Urinary bladder (tissue), 4 donors: Measurements from ENCODE around the gene KRCC1. TPM values are rescaled to one million over a fixed set of nuclear protein-coding genes. Genes with fewer than 3 reads are reported as not detected.

Source experiments
- DNase-seq: peaks from one replicate; pipeline ENCODE4 v3.0.0-alpha.2; 2015; ENCODE audit errors: extremely low spot score
- H3K27ac ChIP-seq: one replicate; pipeline ENCODE4 v1.5.1; 2013; ENCODE audit warnings: low read depth, mild to moderate bottlenecking, moderate library complexity
- H3K36me3 ChIP-seq: one replicate; pipeline ENCODE4 v1.6.1; 2013; ENCODE audit warnings: mild to moderate bottlenecking, moderate library complexity; ENCODE audit not compliant: insufficient read depth
- H3K4me1 ChIP-seq: one replicate; pipeline ENCODE4 v1.6.1; 2013; ENCODE audit warnings: mild to moderate bottlenecking, moderate library complexity; ENCODE audit not compliant: insufficient read depth
- H3K4me3 ChIP-seq: one replicate; pipeline ENCODE4 v1.5.1; 2013; ENCODE audit warnings: low read depth, low read length
- WGBS: extraction: QIAGEN DNeasy Blood & Tissue Kit; methylation state at CpG from one replicate; pipeline ENCODE4 v1.1.7; 2013; 5-methylcytosine and 5-hydroxymethylcytosine counted together
- polyA plus RNA-seq: library from polyadenylated mRNA; stranded (reverse); fragments of 200-250 nt; gene quantifications from one replicate; pipeline ENCODE4 v1.2.3, GENCODE V29; 2013
- total RNA-seq: library from RNA; depleted of rRNA; stranded (reverse); fragments of >200 nt; gene quantifications from one replicate; pipeline ENCODE4 v1.2.3, GENCODE V29; 2014
- donor health status: healthy with polysubstance abuse.
- donor health status: healthy.

KRCC1 gene
- total and polyA plus RNA-seq, 2 donors = 28.0 to 35.3 TPM

GRCh38 chr2:88087073-88087472, 31.5 kb upstream of the KRCC1 start:
- H3K4me3 ChIP-seq = no peak overlapping the region
- DNase-seq = no peak
- WGBS = 90% methylated on average over 2 of the region's 2 CpGs
- H3K36me3 ChIP-seq = no peaks in the 10 kb centered on the region
- H3K4me1 ChIP-seq = no peaks in the 10 kb centered on the region
- H3K27ac ChIP-seq = no peak overlapping the region

- H3K4me3 ChIP-seq = no peak overlapping the region
- H3K36me3 ChIP-seq = no peaks in the 10 kb centered on the region
- H3K27ac ChIP-seq = no peak overlapping the region
- DNase-seq = no peak
- H3K4me1 ChIP-seq = no peaks in the 10 kb centered on the region
- 79% methylated on average over 9 of the region's 9 CpGs for WGBS
These were observed 30.8 kb upstream of the KRCC1 start for GRCh38 chr2:88086401-88086800.

- WGBS = 79% methylated on average over 5 of the region's 5 CpGs
- no peaks in the 10 kb centered on the region for H3K4me1 ChIP-seq
- H3K4me3 ChIP-seq = no peak overlapping the region
- H3K27ac ChIP-seq = no peak overlapping the region
- H3K36me3 ChIP-seq = no peaks in the 10 kb centered on the region
- DNase-seq = no peak
These were observed 30.0 kb upstream of the KRCC1 start for GRCh38 chr2:88085602-88086001.

GRCh38 chr2:88085099-88085498, 29.5 kb upstream of the KRCC1 start:
- 94% methylated on average over 2 of the region's 2 CpGs for WGBS
- Histone ChIP-seq H3K4me3 (no peak overlapping the region), H3K4me1 (no peaks in the 10 kb centered on the region), H3K36me3 (no peaks in the 10 kb centered on the region), H3K27ac (no peak overlapping the region)
- no peak for DNase-seq

GRCh38 chr2:88082781-88083180, 27.2 kb upstream of the KRCC1 start:
- no peak for DNase-seq
- no peaks in the 10 kb centered on the region for H3K36me3 ChIP-seq
- no peak overlapping the region for H3K4me3 ChIP-seq
- no peaks in the 10 kb centered on the region for H3K4me1 ChIP-seq
- 85% methylated on average over 1 of the region's 1 CpG for WGBS
- no peak overlapping the region for H3K27ac ChIP-seq

- H3K4me3 ChIP-seq = no peak overlapping the region
- no peaks in the 10 kb centered on the region for H3K36me3 ChIP-seq
- WGBS = 86% methylated on average over 4 of the region's 4 CpGs
- no peaks in the 10 kb centered on the region for H3K4me1 ChIP-seq
- DNase-seq = no peak
- no peak overlapping the region for H3K27ac ChIP-seq
These were observed 26.5 kb upstream of the KRCC1 start for GRCh38 chr2:88081924-88082608.

GRCh38 chr2:88080545-88080944, 25.0 kb upstream of the KRCC1 start:
- WGBS = 86% methylated on average over 2 of the region's 2 CpGs
- H3K27ac ChIP-seq = no peak overlapping the region

GRCh38 chr2:88078643-88079172, 23.1 kb upstream of the KRCC1 start:
- Histone ChIP-seq H3K36me3 (no peaks in the 10 kb centered on the region), H3K4me3 (no peak overlapping the region), H3K27ac (no peak overlapping the region), H3K4me1 (no peaks in the 10 kb centered on the region)
- no peak for DNase-seq
- WGBS = 28% methylated on average over 3 of the region's 3 CpGs

More at GRCh38 chr2:88080545-88080944, 25.0 kb upstream of the KRCC1 start:
- Histone ChIP-seq H3K4me3 (no peak overlapping the region), H3K4me1 (no peaks in the 10 kb centered on the region), H3K36me3 (no peaks in the 10 kb centered on the region)
- DNase-seq = no peak

- Histone ChIP-seq H3K4me1 (no peaks in the 10 kb centered on the region), H3K36me3 (no peaks in the 10 kb centered on the region), H3K27ac (no peak overlapping the region), H3K4me3 (no peak overlapping the region)
- 72% methylated on average over 8 of the region's 8 CpGs for WGBS
- no peak for DNase-seq
These were observed 21.5 kb upstream of the KRCC1 start for GRCh38 chr2:88077080-88077479.

GRCh38 chr2:88074854-88075292, 19.3 kb upstream of the KRCC1 start:
- no peak for DNase-seq
- no peaks in the 10 kb centered on the region for H3K4me1 ChIP-seq
- no peak overlapping the region for H3K27ac ChIP-seq
- WGBS = 36% methylated on average over 4 of the region's 4 CpGs
- H3K36me3 ChIP-seq = no peaks in the 10 kb centered on the region
- H3K4me3 ChIP-seq = no peak overlapping the region

GRCh38 chr2:88074150-88074549, 18.6 kb upstream of the KRCC1 start:
- Histone ChIP-seq H3K4me3 (no peak overlapping the region), H3K4me1 (no peaks in the 10 kb centered on the region), H3K27ac (no peak overlapping the region), H3K36me3 (no peaks in the 10 kb centered on the region)
- DNase-seq = no peak

- no peaks in the 10 kb centered on the region for H3K4me1 ChIP-seq
- WGBS = 86% methylated on average over 2 of the region's 2 CpGs
- no peaks in the 10 kb centered on the region for H3K36me3 ChIP-seq
- H3K4me3 ChIP-seq = no peak overlapping the region
- DNase-seq = no peak
- no peak overlapping the region for H3K27ac ChIP-seq
These were observed 15.8 kb upstream of the KRCC1 start for GRCh38 chr2:88071365-88071764.

- no peaks in the 10 kb centered on the region for H3K36me3 ChIP-seq
- DNase-seq = no peak
- no peak overlapping the region for H3K27ac ChIP-seq
- WGBS = 59% methylated on average over 1 of the region's 1 CpG
- no peak overlapping the region for H3K4me3 ChIP-seq
- H3K4me1 ChIP-seq = no peaks in the 10 kb centered on the region
These were observed 14.5 kb upstream of the KRCC1 start for GRCh38 chr2:88070055-88070454.

GRCh38 chr2:88069117-88069516, 13.5 kb upstream of the KRCC1 start:
- H3K36me3 ChIP-seq = no peaks in the 10 kb centered on the region
- no peaks in the 10 kb centered on the region for H3K4me1 ChIP-seq
- H3K4me3 ChIP-seq = no peak overlapping the region
- no peak overlapping the region for H3K27ac ChIP-seq
- DNase-seq = no peak
